Muscle of arm (tissue), 14 donors: ENCODE measurements around the gene ZNF891. TPM values are rescaled to one million over a fixed set of nuclear protein-coding genes. Genes with fewer than 3 reads are reported as not detected.

Source experiments
- DNase-seq: peaks from one replicate; pipeline ENCODE4 v3.0.0-alpha.2; 2013
- long read RNA-seq, 11 donors: transcript quantifications; one replicate each; lab custom pipeline, GENCODE V29; 2026
- polyA plus RNA-seq, 12 donors: library from polyadenylated mRNA; unstranded; fragments of 120-200 nt; gene quantifications; one replicate each; pipeline ENCODE4 v1.2.1, GENCODE V29; 2013; ENCODE audit not compliant: insufficient read length in 12 of 12

The ZNF891 gene
- polyA plus RNA-seq, result 1 to 10 TPM in 11 of 12 donors, not detected in 1; 1.2 to 4.4 (median 2.1) TPM
- long read RNA-seq, donor 1, result 0 reads
- long read RNA-seq, donor 2, result 0 reads
- long read RNA-seq, donor 3, result 0 reads
- long read RNA-seq, donor 4, result 0 reads
- long read RNA-seq, donor 5, full-length matches to known transcripts, result 1 of 1 reads
- long read RNA-seq, donor 5, partial matches to known transcripts, result 0 of 1 reads
- long read RNA-seq, donor 5, other reads (novel, unspliced or antisense), result 0 of 1 reads
- long read RNA-seq, donor 6, result 0 reads
- long read RNA-seq, donor 7, result 0 reads
- long read RNA-seq, donor 8, result 0 reads
- long read RNA-seq, donor 9, full-length matches to known transcripts, result 1 of 1 reads
- long read RNA-seq, donor 9, partial matches to known transcripts, result 0 of 1 reads
- long read RNA-seq, donor 9, other reads (novel, unspliced or antisense), result 0 of 1 reads
- long read RNA-seq, donor 10, result 0 reads
- long read RNA-seq, donor 11, full-length matches to known transcripts, result 2 of 2 reads
- long read RNA-seq, donor 11, partial matches to known transcripts, result 0 of 2 reads
- long read RNA-seq, donor 11, other reads (novel, unspliced or antisense), result 0 of 2 reads

GRCh38 chr12:133130038-133130807, at the start of gene ZNF891, which contains the start of gene ZNF10:
Gene ZNF891, minus strand, starts transcription at chr12:133130274. Its CDS starts 8,356 bp downstream, at chr12:133121918.
Gene ZNF10, plus strand, starts transcription at chr12:133130627. Its CDS starts 13,866 bp downstream, at chr12:133144493.
- peak; percentile 94 for DNase-seq

DNA sequence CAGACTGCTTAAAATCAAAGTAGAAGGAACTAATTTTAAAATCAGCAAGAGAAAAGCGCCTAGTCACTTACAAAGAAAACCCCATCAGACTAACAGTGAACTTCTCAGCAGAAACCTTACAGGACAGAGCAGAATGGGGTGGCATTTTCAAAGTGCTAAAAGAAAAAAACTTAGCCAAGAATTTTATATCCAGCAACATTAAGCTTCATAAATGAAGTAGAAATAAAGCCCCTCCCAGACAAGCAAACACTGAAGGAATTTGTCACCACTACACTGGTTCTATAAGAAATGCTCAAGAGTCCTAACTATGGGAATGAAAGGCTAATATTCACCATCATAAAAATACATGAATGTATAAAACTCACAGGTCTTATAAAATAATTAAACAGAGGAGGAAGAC, 44.8 kb upstream of the ZNF891 start:
- DNase-seq, result no peak

GRCh38 chr12:133172491-133172890, 42.4 kb upstream of the ZNF891 start:
- no peak for DNase-seq

- no peak for DNase-seq
Observed at GRCh38 chr12:133165776-133166175, 35.7 kb upstream of the ZNF891 start.

- DNase-seq, result no peak
Observed at GRCh38 chr12:133156125-133156690, 26.1 kb upstream of the ZNF891 start.

DNA sequence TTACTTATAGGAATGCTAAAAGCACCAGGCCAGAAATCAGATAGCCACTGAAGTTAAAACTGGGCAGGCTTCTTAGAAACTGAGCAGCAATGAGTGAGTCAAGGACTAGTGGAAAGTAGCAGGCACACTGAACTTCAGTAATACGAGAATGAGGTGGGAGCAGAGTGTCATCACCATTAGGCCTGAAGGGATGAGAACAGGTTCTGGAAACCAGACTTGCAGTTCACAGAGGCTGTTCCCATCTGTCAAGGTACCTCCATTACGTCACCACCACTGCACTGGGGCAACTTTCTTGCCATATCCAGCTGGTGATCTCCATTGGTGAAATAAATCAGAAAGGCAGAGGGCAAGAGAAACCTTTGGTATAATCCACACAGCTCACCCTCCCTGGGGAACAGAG, 15.9 kb upstream of the ZNF891 start:
- no peak for DNase-seq

- no peak for DNase-seq
Observed at GRCh38 chr12:133135747-133136146, 5.7 kb upstream of the ZNF891 start.

DNA sequence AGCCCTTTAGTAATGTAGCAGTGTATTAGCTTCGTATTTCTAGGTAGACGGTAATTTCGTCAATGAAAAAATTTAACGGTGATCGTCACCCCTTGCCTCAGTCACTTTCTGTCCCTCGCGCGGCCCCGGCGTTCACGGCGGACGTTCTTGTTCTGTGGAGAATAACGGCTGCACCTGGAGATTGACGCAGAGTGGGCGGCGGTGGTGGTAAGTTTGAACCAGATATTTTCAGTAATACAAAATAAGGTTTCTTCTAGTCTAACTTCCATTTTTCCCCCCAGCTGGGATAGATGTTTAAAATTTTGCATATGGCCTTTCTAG, 694 bp upstream of the ZNF891 start:
- DNase-seq, result no peak

- DNase-seq, result no peak
Observed at GRCh38 chr12:133129368-133130037, 571 bp downstream of the ZNF891 start.

DNA sequence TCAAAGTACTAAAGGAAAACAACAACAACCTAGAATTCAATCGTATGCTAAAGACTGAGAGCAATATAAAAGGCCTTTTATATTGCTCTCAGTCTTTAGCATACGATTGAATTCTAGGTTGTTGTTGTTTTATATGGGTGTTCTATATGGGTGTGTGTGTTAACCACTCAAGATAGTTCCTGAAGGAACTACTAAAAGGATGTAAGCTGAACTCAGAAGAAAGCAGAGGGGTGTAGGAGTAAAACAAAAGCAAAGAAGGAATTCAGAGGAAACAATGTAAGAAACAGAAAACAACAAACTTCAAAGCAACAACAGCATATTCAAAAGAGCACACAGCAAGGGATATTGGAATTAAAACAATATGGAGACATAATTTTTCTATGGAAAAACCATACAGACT, 5.4 kb downstream of the ZNF891 start:
- no peak for DNase-seq

DNA sequence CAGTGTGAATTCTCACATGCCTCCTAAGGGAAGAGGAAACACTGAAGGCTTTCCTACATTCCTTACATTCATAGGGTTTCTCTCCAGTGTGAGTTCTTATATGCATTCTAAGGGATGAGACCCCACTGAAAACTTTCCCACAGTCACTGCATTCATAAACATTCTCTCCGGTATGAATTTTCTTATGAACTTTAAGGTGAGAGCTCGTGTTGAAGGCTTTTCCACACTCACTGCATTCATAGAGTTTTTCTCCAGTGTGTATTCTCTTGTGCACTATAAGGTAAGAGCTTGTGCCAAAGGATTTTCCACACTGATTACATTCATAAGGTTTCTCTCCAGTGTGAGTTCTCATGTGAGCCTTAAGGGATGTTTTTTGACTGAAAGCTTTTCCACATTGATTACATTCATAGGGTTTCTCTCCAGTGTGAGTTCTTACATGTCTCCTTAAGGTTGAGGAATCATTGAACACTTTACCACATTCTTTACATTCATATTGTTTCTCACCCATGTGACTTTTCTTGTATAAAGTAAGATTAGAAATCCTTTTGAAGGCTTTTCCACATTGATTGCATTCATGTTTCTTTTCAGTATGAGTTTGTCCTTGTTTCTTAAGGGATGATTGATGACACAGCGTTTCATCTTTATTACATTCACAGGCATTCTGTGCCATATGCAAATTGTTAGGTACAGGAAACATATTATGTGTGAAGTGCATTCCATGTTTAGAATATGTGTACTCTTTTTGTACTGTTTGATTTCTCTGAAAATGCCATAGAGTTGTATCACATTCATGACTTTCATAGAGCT, 9.5 kb downstream of the ZNF891 start:
- no peak for DNase-seq

- no peak for DNase-seq
Observed at GRCh38 chr12:133108150-133108549, 21.9 kb downstream of the ZNF891 start.

DNA sequence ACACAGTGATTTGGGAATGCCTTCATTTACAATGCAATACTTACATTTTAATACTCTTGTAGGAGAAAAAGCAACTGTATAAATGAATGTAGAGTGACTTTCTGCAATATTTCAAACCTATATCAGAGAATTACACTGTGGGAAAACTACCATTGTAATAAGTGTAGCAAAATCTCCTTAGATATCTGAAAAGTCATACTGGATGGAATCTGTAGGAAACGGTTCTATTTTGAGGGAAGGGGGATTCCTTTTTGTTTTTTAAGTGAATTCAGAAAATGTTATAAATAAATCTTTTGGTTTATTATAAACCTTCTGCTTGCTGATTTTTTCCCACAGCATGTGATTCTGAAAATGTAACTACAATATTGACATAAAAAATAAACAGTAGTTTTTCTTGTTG, 23.0 kb downstream of the ZNF891 start:
- DNase-seq, result no peak

DNA sequence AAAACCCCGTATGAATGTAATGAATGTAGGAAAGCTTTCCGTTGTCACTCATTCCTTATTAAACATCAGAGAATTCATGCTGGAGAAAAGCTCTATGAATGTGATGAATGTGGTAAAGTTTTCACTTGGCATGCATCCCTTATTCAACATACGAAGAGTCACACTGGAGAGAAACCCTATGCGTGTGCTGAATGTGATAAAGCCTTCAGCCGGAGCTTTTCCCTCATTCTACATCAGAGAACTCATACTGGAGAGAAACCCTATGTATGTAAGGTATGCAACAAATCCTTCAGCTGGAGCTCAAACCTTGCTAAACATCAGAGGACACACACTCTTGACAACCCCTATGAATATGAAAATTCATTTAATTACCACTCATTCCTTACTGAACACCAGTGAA, 23.8 kb downstream of the ZNF891 start:
- no peak for DNase-seq

DNA sequence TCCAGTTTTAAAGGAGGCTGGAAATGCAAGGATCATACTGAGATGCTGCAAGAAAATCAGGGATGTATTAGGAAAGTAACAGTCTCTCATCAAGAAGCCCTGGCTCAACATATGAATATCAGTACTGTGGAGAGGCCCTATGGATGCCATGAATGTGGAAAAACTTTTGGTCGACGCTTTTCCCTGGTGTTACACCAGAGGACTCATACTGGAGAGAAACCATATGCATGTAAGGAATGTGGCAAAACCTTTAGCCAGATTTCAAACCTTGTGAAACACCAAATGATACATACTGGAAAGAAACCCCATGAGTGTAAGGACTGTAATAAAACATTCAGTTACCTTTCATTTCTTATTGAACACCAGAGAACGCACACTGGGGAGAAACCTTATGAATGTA, 24.5 kb downstream of the ZNF891 start:
- no peak for DNase-seq

DNA sequence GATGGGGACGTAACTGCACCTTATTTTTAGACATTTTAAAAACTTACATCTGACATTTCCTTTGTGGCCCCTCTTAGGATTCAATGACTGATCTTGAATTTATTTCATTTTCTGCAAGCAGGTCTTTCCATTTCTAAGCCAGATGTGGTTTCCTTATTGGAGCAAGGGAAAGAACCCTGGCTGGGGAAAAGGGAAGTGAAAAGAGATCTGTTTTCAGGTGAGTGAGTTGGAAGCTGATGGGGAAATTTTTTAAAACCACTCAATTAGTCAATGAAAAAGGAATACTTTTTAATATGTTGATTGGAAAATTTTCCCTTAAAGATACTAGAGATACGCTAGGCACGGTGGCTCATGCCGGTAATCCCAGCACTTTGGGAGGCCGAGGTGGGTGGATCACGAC, 46.7 kb downstream of the ZNF891 start:
- no peak for DNase-seq

- DNase-seq, result peak; percentile 7
Observed at GRCh38 chr12:133081159-133081780, 48.8 kb downstream of the ZNF891 start.

DNA sequence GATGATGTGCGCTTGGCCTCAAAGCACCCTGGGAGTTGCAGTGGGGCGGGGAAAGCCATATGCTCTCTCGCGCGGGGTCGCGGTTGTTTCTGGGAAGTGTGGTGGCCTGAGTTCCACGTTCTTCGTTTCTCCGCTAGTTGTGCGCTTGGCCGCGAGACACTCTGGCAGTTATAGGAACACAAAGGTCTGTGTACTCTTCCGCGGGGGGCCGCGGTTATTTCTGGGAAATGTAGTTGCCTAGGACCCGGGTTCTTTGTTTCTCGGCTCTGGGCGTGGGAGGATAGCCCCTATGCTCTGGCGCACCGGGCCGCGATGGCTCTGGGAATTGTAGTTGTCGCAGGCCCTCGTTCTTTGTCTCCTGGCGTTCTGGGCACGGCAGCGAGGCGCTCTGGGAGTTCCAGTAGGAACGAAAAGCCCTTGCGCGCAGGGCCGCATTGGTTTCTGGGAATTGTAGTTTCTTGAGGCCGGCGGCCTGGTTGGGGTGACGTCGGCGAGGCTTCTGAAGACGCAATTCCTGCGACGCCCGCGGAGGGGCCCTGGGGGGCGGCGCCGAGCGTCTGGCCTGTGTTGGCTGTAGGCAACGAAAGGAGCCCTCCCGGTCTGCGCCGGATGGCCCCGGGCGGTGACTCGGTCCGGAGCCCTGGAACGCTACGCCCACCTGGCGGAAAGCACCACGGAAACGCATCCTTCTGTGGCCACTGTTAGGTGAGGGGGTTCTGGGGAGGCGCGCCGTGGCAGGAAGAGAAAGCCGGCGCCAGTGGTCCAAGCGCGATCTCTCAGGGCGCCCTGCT, 49.5 kb downstream of the ZNF891 start, which contains the start of gene ZNF140:
TSS of gene ZNF140 (plus strand) at position 556 of the 791 bp plus-strand sequence. CDS start 398 bp downstream, outside the sequence.
- DNase-seq, result peak; percentile 98

- peak; percentile 99 for DNase-seq
Observed at GRCh38 chr12:133080026-133080367, 50.1 kb downstream of the ZNF891 start.

DNA sequence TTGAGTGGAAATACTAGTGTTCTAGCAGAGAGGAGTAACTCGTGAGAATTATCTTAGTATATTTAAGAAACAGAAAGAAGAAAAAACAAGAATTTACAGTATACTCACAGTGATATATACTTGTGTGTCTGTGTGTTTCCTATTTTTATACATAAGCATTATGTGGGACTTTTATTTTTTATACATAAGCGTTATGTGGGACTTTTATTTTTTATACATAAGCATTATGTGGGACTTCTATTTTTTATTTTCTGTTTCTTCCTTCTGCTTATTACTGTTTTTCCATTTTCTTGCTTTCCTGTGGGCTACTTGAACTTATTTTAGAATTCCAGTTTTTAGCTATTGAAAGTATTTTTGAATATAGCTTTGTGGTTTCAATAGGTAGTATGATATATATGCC, 56.2 kb downstream of the ZNF891 start:
- DNase-seq, result no peak
